NCI-H460 (cell line): ENCODE results near the gene TOMM22. TPM values are rescaled to one million over a fixed set of nuclear protein-coding genes. Genes with fewer than 3 reads are reported as not detected.

ENCODE experiments used
- DNase-seq: peaks from one replicate; pipeline ENCODE4 v3.0.0-alpha.2; 2016; ENCODE audit warnings: low read depth; ENCODE audit errors: extremely low read depth
- total RNA-seq: library from RNA; depleted of rRNA; stranded (reverse); fragments of >200 nt; shearing (Covaris generic); gene quantifications from 2 replicates; pipeline ENCODE4 v1.2.3, GENCODE V29; 2014

Gene TOMM22
- total RNA-seq, 1 experiment from 2014 or later, result 26.1 TPM

DNA sequence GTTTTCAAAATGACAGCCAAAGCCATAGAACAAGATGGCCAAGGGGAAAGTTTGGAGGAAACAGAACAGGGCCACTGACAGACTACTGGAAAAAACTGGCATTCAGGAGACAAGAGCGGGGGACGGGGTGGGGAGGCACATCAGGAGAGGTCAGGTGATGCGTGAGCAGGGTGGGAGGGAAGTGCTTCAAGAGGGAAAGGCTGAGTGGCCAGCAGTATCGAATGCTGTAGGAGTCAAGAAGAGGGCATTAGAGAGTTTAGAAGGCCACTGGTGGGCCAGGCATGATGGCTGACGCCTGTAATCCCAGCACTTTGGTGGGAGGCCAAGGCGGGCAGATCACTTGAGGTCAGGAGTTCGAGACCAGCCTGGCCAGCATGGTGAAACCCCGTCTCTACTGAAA, 32.2 kb downstream of the TOMM22 start:
- no peak for DNase-seq

DNA sequence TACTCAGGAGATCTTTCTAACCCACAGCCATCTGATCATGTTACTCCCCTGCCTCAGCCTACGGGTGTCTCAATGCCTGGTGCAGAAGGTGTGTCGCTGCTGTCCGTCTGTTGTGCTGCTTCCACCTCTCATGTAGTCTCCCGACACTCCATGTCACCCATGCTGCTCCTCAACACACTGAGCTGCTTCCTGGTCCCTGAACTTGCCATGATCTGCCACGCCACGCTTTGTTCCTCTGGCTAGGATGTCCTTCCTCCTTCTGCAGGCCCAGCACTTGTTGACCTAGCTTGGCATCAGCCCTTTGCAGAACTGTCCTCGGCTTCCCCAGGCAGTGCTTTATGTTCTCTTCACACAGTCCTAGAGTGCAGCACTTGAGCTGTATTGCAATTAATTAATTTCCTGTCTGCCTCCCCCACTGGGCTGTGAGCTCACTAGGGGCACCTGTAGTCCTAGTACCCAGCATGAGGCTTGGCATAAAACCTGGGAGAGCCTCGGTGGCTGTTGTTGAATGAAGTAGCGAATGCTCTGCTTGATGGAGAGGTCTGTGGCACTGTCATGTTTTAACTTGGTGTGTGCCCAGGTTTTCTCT, 33.5 kb downstream of the TOMM22 start:
- DNase-seq, result no peak

DNA sequence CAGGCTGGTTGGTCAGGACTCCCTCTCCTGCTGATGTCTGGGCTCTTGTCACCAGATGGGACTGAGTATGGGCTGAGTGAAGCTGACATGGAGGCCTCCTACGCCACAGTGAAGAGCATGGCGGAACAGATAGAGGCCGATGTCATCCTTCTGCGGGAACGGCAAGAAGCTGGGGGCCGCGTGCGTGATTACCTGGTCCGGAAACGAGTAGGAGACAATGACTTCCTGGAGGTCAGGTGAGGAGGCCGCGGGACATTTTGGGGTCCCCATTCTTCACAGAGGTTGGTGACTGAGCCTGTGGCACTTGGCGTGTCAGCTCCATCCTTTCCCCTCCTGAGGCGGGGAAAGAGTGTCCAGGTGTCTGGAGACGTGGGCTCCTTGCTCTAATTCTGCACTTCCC, 34.1 kb downstream of the TOMM22 start:
- no peak for DNase-seq

DNA sequence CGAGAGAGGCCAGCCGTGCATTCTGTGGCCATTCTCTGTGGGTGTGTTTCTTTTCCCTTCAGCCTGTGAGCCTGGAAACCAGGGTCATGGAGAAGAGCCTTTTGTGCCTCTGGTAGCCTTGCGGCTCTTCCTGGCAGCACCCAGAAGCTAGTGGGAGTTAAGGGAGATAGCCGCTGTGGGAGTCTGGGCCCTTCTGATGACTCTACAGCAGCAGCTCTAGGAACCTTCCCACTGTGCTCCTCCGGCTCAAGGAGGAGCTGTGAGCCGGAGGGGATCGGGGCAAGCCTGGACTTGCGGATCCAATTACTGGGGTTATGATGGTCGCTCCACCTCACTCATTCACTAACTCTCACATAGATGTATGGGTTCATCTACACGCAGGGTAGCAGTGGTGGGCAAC, 34.5 kb downstream of the TOMM22 start:
- no peak for DNase-seq

DNA sequence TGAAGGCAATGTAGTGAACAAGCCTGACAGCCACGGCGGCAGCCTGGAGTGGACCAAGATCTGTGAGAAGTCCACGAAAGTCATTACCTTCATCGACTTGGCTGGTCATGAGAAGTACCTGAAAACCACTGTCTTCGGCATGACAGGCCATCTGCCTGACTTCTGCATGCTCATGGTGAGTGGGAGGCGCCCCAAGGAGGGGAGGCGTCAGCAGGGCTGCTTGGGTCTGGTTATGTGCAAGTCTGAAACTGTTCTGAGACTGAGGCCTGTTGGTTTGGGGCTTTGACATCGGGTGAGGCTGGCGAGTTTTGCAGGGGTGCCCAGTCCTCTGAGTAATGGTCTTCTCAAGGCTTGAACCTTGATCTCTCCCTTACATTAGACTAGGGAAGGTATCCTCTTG, 35.1 kb downstream of the TOMM22 start:
- no peak for DNase-seq

DNA sequence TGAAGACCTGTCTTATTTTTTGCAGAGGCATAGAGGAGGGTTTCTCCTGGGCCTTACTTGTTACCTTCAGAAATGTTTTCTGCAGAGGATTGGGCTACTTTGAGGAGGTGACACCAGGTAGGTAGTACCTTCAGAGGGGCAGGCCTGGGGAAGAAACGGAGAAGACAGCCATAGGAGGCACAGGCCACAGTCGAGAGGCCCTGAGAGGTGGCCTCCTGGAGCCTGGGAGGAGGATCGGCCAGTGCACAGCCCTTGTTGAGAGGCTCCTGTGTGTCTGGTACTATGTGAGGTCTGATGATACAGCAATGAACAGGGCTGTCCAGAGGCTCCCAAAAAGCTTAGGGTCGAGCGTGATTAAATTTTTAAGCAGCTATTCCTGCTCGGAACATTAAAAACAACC, 35.5 kb downstream of the TOMM22 start:
- no peak for DNase-seq

DNA sequence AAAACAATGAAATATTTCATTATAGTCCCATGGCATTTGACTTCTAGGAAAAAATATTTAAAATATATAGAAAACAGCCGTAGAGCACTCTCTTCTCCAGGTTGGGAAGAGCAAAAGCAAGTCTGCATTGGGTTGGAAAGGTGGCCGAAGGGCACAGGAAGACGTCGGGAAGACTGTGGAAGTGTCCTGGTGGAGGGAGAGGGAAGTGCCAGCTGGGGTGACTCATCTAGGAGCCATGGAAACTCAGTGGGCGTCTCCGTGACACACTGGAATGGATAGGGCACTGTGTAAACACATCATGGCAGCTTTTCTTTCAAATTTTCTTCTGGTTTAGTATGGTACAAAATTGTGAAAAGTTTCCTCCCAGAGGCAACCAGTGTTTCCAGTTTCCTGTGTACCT, 36.7 kb downstream of the TOMM22 start:
- DNase-seq, result peak; percentile 41

DNA sequence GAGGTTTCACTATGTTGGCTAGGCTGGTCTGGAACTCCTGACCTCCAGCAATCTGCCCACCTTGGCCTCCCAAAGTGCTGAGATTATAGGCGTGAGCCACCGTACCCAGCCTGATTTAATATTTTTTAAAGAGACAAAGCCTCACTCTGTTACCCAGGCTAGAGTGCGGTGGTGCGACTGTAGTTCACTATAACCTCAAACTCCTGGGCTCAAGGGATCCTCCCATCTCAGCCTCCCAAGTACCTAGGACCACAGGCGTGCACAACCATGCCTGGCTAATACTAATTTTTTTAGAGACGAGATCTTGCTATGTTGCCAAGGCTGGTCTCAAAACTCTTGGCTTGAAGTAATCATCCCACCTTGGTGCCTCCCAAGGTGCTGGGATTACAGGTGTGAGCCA, 37.4 kb downstream of the TOMM22 start:
- DNase-seq, result no peak

DNA sequence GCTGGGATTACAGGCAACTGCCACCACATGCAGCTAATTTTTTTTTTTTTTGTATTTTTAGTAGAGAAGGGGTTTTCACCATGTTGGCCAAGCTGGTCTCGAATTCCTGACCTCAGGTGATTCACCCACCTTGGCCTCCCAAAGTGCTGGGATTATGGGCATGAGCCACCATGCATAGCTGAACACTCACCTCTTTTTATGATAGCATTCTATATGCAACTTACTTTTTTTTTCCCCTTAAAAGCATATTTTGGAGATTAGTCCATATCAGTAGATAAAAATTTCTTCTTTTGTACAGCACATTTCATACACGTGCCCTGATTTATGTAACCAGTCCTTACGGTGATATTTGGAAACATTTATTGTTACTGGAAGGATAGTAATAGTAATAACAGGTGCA, 38.6 kb downstream of the TOMM22 start:
- DNase-seq, result no peak

DNA sequence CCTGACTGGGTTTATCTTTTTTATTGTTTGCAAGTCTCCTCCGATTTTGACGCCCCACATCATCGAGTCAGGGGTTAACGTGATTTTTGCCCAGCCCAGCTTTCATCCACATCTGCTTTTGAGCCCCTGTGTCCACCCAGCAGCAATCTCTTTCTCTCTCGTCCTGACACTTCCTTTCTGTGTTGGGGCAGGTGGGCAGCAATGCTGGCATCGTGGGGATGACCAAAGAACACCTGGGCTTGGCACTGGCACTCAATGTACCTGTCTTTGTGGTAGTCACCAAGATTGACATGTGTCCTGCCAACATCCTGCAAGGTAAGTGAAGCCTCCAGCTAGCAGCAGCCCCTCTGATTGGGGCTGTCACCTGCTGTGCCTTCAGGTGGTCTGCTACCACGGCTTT, 39.8 kb downstream of the TOMM22 start:
- no peak for DNase-seq

DNA sequence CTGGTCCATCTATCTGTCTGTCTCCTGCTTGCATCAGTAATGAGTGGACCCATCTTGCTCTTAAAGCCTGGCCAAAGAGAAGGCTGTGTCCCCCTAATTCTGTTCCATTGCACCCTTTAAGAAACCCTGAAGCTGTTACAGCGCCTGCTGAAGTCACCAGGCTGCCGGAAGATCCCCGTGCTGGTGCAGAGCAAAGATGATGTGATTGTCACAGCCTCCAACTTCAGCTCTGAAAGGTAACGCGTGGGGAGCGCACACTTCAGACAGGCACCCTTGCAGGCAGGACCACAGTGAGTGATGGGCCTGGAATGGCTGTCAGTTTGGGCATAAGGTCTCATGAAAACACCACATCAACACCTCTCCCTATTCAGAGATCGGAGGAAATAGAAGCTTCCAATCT, 42.4 kb downstream of the TOMM22 start:
- no peak for DNase-seq

DNA sequence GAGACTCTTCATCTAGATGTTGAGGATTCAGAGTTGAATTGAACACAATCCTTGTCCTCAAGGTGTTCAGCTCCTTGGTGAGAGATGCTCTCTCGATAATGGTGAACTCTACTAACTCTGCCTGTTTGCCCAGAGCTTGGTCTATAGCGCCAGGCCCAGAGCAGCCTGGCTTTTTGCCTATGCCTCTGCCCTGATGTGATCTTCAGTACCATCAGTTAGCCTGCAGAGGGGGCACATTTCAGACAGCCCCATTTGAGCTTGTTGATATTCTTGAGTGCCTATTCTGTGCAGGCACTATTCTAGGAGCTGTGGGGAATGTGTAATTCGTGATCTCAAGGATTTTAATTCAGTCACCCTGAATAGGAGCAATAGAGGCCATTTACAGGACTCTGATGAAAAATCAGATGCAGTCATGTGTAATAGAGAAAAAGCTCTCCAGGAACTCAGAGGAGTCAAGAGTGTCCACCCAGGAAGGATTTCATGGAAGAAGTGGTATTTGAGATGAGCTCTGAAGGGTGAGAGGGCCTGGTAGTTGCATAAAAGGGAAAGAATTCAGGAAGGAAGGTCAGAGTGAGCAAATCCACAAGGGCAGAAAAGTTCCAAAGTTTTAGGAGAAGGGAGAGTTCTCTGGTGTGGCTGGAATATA, 43.3 kb downstream of the TOMM22 start:
- peak; percentile 7 for DNase-seq

DNA sequence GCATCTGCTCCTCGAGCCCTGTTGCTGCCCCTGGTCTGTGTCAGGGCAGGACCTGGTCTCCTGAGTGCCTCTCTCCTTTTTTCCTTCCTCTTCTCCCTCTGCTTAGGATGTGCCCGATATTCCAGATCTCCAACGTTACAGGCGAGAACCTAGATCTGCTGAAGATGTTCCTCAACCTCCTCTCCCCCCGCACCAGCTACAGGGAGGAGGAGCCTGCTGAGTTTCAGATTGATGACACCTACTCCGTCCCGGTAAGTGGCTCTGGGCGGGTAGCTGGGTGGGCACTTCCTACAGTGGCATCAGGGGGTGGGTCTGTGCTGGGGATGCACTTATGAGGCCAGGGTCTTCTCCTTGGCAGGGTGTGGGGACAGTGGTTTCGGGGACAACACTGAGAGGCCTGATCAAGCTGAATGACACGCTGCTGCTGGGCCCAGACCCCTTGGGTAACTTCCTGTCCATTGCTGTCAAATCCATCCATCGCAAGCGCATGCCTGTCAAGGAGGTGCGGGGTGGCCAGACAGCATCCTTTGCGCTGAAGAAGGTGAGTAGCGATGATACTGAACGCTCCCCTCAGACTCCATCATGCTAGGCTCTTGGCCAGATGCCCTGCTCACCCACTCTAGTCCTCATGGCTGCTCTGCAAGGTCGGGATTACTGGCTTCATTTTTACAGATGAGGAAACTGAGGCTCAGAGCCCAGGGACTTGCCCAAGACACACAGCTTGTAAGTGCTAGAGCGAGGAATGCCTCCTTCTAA, 44.3 kb downstream of the TOMM22 start:
- no peak for DNase-seq

DNA sequence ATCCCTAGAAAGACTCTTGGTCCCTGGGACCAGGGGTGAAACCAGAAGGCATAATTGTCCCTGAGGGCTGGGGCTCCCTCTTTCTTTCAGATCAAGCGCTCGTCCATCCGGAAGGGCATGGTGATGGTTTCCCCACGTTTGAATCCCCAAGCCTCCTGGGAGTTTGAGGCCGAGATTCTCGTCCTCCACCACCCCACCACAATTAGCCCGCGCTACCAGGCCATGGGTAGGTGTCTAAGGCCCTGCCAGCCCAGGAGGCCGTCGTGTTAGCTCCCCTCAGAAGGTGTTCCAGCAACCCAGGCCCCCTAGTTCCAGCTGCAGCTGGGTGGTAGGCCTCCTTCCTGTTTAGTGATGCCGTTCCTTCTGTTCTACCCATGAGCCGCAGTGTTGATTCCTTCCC, 45.4 kb downstream of the TOMM22 start:
- DNase-seq, result no peak

DNA sequence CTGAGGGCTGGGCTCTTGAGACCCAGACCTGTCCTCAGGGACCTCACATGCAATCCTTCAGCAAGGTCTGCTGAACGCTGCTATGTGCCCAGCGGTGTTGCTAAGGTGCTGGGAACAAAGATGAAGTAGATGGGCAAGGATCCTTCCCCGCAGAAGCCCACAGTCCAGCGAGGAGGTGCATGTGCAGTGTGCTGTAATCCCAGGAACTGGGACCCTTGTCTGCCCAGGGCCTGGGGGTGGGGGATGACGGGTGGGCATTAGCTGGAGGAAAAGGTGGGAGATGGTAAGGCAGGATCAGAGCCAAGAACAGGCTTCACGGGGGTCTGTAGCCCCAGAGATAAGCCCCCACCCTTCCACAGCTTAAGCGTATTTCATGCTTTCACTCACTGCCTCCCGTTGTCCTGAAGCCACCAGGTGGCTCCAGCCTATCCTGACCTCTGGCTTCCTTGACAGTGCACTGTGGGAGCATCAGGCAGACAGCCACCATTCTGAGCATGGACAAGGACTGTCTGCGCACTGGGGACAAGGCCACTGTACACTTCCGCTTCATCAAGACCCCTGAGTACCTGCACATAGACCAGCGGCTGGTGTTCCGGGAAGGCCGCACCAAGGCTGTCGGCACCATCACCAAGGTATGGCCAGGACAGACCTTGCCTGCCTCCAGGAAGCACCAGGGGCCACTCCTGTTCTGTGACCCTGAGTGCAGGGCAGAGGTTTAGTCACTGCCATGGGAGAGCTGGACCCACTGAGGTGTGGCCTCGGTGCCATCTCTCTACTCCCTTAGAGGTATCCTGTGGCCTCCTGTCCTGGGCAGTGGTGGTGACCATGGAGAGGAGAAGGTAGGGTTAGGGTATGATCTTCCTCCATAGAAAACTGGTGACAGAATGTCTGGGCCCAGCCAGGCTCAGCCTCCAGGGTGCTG, 46.0 kb downstream of the TOMM22 start:
- DNase-seq, result no peak

DNA sequence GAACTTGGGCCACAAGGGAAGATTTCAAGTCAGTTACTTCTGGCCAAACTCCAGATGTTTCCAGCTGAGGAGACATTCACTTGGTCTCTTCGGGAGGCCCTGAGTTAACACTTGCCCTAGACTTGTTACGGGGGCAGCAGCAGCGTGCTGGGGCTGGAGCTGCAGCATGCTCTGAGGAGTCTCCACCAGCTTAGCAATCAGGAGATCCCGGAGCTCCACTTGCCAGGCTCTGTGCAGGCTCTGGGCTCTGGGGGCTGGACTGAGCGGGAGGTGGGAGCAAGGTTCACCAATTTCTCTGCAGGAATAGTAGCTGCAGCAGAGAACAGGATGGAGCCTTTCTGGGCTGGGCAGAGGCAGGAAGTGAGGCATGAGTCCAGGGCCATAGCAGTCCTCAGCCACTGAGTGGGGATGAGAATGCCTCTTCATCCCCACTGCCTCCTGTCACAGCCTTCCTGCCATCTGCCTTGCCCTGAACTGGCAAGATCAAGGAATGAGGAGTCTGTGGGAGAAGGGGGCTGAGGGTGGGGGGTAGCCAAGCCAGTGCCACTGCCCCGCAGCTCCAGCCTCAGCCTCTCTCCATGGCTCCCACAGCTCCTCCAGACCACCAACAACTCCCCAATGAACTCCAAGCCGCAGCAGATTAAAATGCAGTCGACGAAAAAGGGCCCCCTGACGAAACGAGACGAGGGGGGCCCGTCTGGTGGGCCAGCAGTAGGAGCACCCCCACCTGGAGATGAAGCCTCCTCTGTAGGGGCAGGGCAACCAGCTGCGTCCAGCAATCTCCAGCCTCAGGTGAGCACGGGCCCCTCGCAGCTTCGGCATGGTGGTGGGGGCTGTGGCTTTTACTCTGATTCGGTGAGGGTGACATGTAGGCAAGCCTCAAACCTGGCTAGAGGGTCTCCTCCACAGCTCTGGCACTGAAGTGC, 47.4 kb downstream of the TOMM22 start:
- DNase-seq, result no peak

DNA sequence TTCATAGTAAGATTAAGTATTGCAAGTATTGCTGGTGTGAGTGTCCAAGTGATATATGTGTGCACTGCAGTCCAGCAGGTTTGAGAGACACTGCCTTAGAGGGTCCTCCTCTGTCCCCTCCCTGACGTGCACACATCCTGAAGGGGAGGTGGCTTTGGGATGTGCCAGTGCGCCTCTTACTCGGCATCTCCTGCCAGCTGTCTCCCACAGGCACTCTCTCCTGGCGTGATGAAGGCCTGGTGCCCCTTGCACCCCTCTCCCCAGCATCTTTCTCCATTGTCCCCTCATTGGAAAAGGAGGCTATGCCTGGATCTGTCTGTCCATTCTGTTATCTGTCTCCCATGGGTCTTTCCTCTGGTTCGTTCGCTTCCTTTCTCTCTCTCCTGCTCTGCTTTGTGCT, 48.2 kb downstream of the TOMM22 start:
- DNase-seq, result no peak

DNA sequence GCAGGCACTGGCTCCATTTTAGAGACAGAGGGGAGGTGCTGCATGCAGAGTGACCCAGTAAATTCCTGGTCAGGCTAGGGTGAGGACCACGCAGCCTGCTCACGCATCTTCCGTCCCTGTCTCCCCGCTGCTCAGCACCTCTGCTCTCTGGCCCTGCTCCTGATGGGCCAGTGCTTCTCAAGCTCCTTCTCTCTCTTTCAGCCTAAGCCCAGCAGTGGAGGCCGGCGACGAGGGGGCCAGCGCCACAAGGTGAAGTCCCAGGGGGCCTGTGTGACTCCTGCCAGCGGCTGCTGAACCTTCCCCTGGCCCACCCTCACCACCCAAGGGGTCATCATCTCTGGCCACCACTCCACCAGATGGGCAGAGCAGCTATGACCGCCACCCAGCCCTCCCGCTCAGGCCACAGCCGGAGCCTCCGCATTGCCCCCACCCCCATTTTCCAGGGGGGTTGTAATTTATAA, 48.7 kb downstream of the TOMM22 start:
- DNase-seq, result no peak

DNA sequence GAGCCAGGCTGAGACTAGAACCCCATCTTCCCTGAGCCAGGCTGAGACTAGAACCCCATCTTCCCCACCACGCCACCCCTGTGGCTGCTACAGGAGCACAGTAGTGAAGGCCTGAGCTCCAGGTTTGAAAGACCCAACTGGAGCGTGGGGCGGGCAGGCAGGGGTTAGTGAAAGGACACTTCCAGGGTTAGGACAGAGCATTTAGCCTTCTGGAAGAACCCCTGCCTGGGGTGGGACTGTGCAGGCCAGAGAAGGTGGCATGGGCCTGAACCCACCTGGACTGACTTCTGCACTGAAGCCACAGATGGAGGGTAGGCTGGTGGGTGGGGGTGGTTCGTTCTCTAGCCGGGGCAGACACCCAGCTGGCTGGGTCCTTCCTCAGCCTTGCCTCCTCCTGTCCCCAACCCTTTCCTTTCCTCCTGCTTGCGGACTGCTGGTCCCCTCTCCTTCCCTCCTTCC, 50.0 kb downstream of the TOMM22 start:
- DNase-seq, result no peak
